Non-pigmented ciliary epithelial cell (primary cell): Measurements from ENCODE around the gene GUCA1A.
"Not testable (repeated sequence)": the region's sequence is repeated elsewhere in the genome, so short reads cannot be mapped to it uniquely, and the experiment has no call there.

Experiments
- DNase-seq: peaks from one replicate; pipeline ENCODE4 v3.0.0-alpha.2; 2010; ENCODE audit warnings: low read depth

Gene GUCA1A

GRCh38 chr6:42147138-42147562 is 26.0 kb upstream of the GUCA1A start:
- no peak for DNase-seq

GRCh38 chr6:42148058-42148457 is 25.1 kb upstream of the GUCA1A start:
- no peak for DNase-seq

- no peak for DNase-seq
Observed at GRCh38 chr6:42150254-42150653, 22.9 kb upstream of the GUCA1A start.

- no peak for DNase-seq
Observed at GRCh38 chr6:42152024-42152423, 21.1 kb upstream of the GUCA1A start.

GRCh38 chr6:42152528-42153213 is 20.5 kb upstream of the GUCA1A start:
- DNase-seq = not testable (repeated sequence)

- no peak for DNase-seq
Observed at GRCh38 chr6:42153921-42154320, 19.2 kb upstream of the GUCA1A start.

- DNase-seq = no peak
Observed at GRCh38 chr6:42154461-42155209, 18.5 kb upstream of the GUCA1A start.

GRCh38 chr6:42155293-42155692 is 17.9 kb upstream of the GUCA1A start:
- no peak for DNase-seq

- no peak for DNase-seq
Observed at GRCh38 chr6:42156638-42157037, 16.5 kb upstream of the GUCA1A start.

GRCh38 chr6:42158011-42158410 is 15.2 kb upstream of the GUCA1A start:
- DNase-seq = no peak

- no peak for DNase-seq
Observed at GRCh38 chr6:42158631-42159030, 14.5 kb upstream of the GUCA1A start.

- DNase-seq = no peak
Observed at GRCh38 chr6:42159431-42160024, 13.6 kb upstream of the GUCA1A start.

GRCh38 chr6:42162384-42162783 is 10.8 kb upstream of the GUCA1A start:
- DNase-seq = no peak

- DNase-seq = no peak
Observed at GRCh38 chr6:42162812-42163211, 10.4 kb upstream of the GUCA1A start.

GRCh38 chr6:42163981-42164380 is 9.2 kb upstream of the GUCA1A start:
- no peak for DNase-seq

GRCh38 chr6:42165016-42165415 is 8.1 kb upstream of the GUCA1A start:
- no peak for DNase-seq

- DNase-seq = no peak
Observed at GRCh38 chr6:42166444-42167141, 6.6 kb upstream of the GUCA1A start.

- DNase-seq = no peak
Observed at GRCh38 chr6:42168650-42169049, 4.5 kb upstream of the GUCA1A start.

- not testable (repeated sequence) for DNase-seq
Observed at GRCh38 chr6:42169780-42170179, 3.4 kb upstream of the GUCA1A start.

GRCh38 chr6:42171813-42172581 is 1.2 kb upstream of the GUCA1A start:
- no peak for DNase-seq

- DNase-seq = no peak
Observed at GRCh38 chr6:42175860-42176259, 2.7 kb downstream of the GUCA1A start.

GRCh38 chr6:42176981-42177380 is 3.8 kb downstream of the GUCA1A start:
- no peak for DNase-seq
